Type B pancreatic cell (in vitro differentiated cells): ENCODE data around the gene ADAMTS9. TPM values are rescaled to one million over a fixed set of nuclear protein-coding genes. Genes with fewer than 3 reads are reported as not detected.

ENCODE experiments used
- DNase-seq: peaks from one replicate; pipeline ENCODE4 v3.0.0; 2021; ENCODE audit warnings: mixed read lengths; ENCODE audit not compliant: unreplicated experiment; ENCODE audit errors: extremely low spot score
- H3K27ac Mint-ChIP-seq: 2 replicates; pipeline ENCODE4 v1.8.0; 2021; ENCODE audit warnings: mild to moderate bottlenecking, mixed read lengths
- H3K27me3 Mint-ChIP-seq: 2 replicates; pipeline ENCODE4 v1.8.0; 2021; ENCODE audit warnings: mixed read lengths
- H3K36me3 Mint-ChIP-seq: 2 replicates; pipeline ENCODE4 v1.8.0; 2021; ENCODE audit warnings: mixed read lengths
- H3K4me1 Mint-ChIP-seq: one replicate; pipeline ENCODE4 v1.8.0; 2021; ENCODE audit warnings: mixed read lengths; ENCODE audit not compliant: unreplicated experiment
- H3K4me3 Mint-ChIP-seq: 2 replicates; pipeline ENCODE4 v1.8.0; 2021; ENCODE audit warnings: mild to moderate bottlenecking, mixed read lengths
- H3K9me3 Mint-ChIP-seq: 2 replicates; pipeline ENCODE4 v1.8.0; 2021; ENCODE audit warnings: mixed read lengths
- CTCF ChIP-seq: fragments of 200-600 bp; sonication (generic); conservative IDR thresholded peaks from 2 replicates; pipeline ENCODE4 v1.5.0; 2021; ENCODE audit warnings: antibody characterized with exemption, mild to moderate bottlenecking
- total RNA-seq: library from RNA; stranded (reverse); gene quantifications from 2 replicates; pipeline ENCODE4 v1.2.1, GENCODE V29; 2021; ENCODE audit warnings: low replicate concordance

Gene ADAMTS9
- total RNA-seq, 1 donor from 2014 or later: 34.9 TPM

GRCh38 chr3:64726414-64727090 is 38.8 kb upstream of the ADAMTS9 start:
- Mint-ChIP-seq H3K4me1 (no peaks in the 10 kb centered on the region), H3K27ac (no peak overlapping the region), H3K36me3 (no peaks in the 10 kb centered on the region), H3K27me3 (peaks cover 5% of the 10 kb centered on the region), H3K9me3 (no peaks in the 10 kb centered on the region), H3K4me3 (no peak overlapping the region)
- DNase-seq: no peak
- no peak for TF ChIP-seq CTCF

GRCh38 chr3:64718976-64719375 is 31.2 kb upstream of the ADAMTS9 start:
- H3K4me1 Mint-ChIP-seq: peaks cover 5% of the 10 kb centered on the region
- H3K4me3 Mint-ChIP-seq: no peak overlapping the region
- no peak for TF ChIP-seq CTCF
- no peak overlapping the region for H3K27ac Mint-ChIP-seq
- DNase-seq: no peak
- H3K9me3 Mint-ChIP-seq: no peaks in the 10 kb centered on the region
- H3K36me3 Mint-ChIP-seq: no peaks in the 10 kb centered on the region
- H3K27me3 Mint-ChIP-seq: peaks cover 5% of the 10 kb centered on the region

- peak; percentile 79 for TF ChIP-seq CTCF
- Mint-ChIP-seq H3K4me1 (peaks cover 5% of the 10 kb centered on the region), H3K27ac (no peak overlapping the region), H3K36me3 (no peaks in the 10 kb centered on the region), H3K9me3 (peaks cover 5% of the 10 kb centered on the region), H3K4me3 (no peak overlapping the region), H3K27me3 (peaks cover 5% of the 10 kb centered on the region)
- DNase-seq: no peak
These were observed 30.2 kb upstream of the ADAMTS9 start for GRCh38 chr3:64717872-64718613.

- H3K9me3 Mint-ChIP-seq: peaks cover 9% of the 10 kb centered on the region
- no peak for DNase-seq
- no peak overlapping the region for H3K4me3 Mint-ChIP-seq
- H3K36me3 Mint-ChIP-seq: no peaks in the 10 kb centered on the region
- no peak overlapping the region for H3K27ac Mint-ChIP-seq
- H3K27me3 Mint-ChIP-seq: peaks cover 5% of the 10 kb centered on the region
- TF ChIP-seq CTCF: no peak
- H3K4me1 Mint-ChIP-seq: peaks cover 5% of the 10 kb centered on the region
These were observed 29.6 kb upstream of the ADAMTS9 start for GRCh38 chr3:64717411-64717810.

- TF ChIP-seq CTCF: no peak
- H3K27ac Mint-ChIP-seq: no peak overlapping the region
- H3K4me1 Mint-ChIP-seq: peaks cover 9% of the 10 kb centered on the region
- no peak for DNase-seq
- H3K4me3 Mint-ChIP-seq: no peak overlapping the region
- H3K36me3 Mint-ChIP-seq: no peaks in the 10 kb centered on the region
- H3K9me3 Mint-ChIP-seq: peaks cover 9% of the 10 kb centered on the region
- peaks cover 5% of the 10 kb centered on the region for H3K27me3 Mint-ChIP-seq
These were observed 28.4 kb upstream of the ADAMTS9 start for GRCh38 chr3:64716110-64716710.
